ENCODE measurements around the gene ALDH3A2.

ALDH3A2 gene

DNA sequence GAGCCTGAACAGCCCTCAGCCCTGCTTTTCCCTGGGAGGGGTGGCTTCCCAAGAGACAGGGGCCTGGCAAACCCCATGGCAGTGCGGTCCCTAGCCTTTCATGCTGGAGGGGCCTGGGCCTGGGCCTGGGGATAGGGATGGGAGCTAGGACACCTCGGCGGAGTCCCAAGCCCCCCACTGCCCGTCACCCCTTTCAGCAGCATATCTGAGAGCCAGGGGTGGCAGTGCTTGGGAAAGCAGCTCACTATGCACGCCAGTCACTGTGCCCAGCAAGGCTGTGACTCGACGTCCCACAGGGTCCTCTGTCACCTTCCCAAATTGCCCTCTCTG is 68.4 kb downstream of the ALDH3A2 start:
- no peak for FAIRE-seq

GRCh38 chr17:19717411-19717908 is 68.9 kb downstream of the ALDH3A2 start:
- no peak for FAIRE-seq

- no peak for FAIRE-seq
These were observed 69.6 kb downstream of the ALDH3A2 start for GRCh38 chr17:19718041-19718612.

- FAIRE-seq = no peak
These were observed 70.2 kb downstream of the ALDH3A2 start for GRCh38 chr17:19718613-19719354.

GRCh38 chr17:19719355-19720209 is 71.0 kb downstream of the ALDH3A2 start:
- no peak for FAIRE-seq

DNA sequence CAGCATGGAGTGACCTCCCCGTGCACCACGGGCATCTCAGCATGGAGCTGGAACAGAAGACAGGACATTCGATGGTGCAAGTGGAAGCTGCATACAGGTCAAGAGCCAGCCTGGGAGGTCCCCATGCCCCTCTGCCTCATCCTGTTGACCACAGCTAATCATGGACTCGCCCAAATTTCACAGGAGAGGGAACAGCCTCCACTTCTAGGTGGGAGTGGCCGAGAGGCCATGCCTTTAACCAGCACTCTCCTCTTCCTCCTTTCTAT is 71.6 kb downstream of the ALDH3A2 start:
- FAIRE-seq = no peak

DNA sequence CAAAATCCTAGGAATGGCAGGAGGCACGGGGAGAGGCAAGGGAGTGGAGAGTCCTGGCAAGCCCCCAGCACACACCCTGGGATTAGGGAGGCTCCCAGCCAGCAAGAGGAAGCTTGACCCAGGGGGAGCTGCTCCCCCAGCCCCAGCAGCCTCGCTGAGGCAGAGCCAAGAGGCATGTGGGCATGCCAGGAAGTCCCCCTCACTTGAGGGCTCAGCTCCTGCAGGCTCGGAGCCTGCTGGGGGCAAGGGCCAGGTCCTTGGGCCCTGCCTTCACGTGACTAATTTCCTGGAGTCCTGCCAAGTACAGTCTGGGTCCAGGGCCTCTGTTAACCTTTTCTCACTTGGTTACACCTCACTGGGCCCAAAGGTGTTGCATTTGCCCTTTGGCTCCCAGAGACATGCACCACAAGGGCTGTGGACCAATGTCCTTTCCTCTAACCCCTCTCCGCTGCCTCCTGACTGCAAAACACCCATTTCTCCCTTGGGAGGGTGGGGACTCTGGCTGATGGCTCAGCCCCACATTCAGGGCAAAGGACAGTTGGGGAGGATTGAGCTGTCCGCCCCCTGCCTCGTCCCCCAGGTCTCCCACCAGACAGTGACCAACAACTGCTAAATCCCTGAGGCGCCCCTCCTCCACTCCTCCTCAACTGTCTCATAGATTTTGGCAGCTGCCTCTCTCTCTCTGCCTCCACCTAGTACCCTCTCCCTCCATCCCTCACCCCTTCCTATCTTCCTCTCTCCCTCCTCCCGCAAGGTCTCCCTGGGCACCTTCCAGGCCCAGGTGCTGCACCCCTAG is 72.3 kb downstream of the ALDH3A2 start:
- FAIRE-seq = no peak

- FAIRE-seq = no peak
These were observed 75.4 kb downstream of the ALDH3A2 start for GRCh38 chr17:19723964-19724363.

DNA sequence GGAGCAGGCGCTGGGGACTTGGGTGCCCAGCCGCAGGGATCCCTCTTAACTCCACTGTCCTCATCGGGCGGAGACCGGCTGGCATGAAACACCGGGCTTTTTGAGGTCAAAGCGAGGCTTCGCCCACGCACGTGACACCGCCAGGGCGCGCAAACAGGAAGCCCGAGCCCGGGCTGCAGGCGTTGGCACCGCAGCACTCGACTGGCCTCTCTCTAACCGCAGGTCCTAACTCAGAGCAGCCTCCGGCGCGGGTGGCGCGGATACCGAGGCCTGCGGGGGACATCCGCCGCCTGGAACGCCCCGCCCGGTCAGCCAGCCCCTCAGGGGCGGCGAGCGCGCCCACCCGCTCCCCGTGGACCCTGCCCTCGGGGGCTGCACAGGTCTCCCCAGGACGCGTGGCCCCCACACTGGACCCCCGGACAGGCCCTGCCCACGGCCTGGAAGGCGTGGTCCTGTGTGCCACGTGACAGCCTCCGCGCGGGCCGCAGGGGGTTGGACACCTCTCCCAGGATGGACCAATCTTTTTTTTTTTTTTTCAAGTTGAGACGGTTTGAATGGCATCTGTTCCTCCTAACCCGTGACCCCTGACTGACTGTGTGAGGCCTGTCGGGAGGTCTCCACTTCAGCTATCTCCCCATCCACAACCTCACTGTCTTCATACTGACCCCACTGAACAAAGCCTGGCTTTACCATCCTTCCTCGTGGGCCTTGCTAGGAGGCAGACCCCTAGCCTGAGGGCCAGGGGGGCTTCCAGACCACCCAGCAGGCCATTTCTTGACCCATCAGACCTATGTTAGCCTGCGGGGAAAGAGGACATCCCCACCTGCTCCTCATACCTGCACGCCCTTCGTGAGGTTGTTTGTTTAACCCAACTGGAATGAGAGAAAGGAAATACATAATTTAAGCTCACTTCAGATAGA is 76.2 kb downstream of the ALDH3A2 start:
- FAIRE-seq = no peak

- FAIRE-seq = no peak
These were observed 76.9 kb downstream of the ALDH3A2 start for GRCh38 chr17:19725486-19725885.

DNA sequence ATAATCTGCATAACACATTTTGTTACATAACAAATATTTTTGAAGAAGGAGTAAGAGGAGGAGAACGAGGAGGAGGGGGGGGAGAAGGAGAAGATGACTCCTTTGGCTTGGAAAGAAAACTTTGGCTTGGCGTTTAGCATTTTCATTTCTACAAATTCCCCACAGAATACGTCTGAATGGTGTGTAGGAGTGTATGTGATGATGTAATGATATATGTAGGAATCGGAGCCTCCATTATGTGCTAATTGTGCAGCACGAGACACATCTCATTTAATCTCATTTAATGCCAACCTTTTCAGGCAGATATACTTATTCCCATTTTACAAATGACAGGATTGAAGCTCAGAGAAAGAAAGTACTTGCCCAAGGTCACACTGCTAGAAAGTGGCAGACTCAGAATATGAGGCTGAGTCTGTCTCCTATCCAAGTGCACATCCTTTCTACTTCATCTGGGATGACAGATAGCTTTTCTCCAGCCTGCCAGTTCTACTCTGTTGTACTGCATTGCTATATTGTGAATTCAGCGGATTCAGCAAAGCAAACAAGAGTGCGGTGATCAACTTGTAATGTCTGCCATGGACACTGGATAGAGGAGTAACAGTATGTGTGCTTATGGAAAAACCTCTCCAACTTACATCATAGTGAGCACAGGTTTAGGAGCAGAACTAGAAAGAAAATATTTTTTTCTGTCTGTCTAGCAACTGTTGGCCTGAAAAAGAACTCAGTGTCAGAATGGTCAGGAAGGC is 78.3 kb downstream of the ALDH3A2 start:
- no peak for FAIRE-seq

All from G401.6 (cell line).